Stimulated activated CD8-positive, alpha-beta memory T cell treated with anti-CD3 and anti-CD28 coated beads, Interleukin-2, amount 100 ng/mL, for 48 hours (primary cell): Measurements from ENCODE around the gene LZTS2.

Experiments
- DNase-seq, 2 donors: peaks; one replicate each; pipeline ENCODE4 v3.0.0-alpha.2; 2020; ENCODE audit warnings: low read depth in 2 of 2

Gene LZTS2

DNA sequence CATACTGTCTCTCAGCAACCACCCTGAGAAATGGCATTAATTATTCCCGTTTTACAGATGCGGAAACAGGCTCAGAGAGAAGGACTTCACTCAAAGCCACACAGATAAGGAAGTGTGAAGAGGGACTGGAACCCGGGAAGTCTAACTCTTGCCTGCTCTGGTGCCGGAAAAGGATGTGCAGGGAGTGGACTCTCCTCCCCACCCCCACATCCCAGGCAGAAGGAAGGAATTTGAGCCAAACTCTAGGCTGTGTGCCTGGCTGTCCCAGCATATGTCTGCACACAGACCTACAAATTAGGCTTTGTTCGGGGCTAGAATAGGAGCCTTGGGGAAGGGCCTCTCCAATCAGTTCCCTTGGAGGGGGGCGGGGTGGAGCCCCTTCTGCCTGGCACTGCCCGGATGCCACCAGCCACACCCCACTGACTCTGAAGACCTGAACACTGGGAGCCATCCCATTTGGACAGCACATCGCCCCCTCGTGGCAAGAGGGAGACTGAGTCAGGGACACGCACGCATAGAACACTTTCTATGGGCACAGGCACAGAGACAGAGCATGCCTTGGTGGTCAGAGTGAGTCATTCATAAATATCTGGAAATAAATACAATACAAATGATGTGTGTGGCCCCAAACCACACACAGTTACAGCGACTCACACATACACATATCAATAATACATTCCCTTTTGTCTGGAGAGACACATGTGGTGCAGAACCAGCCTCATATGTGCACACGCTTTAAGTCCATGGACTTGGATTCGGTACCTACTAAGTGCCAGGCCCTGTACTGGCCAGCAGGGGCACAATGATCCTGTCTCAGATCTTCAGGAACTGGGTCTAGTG lies 13.1 kb downstream of the LZTS2 start:
- peak; percentile 70 to 77 for DNase-seq

DNA sequence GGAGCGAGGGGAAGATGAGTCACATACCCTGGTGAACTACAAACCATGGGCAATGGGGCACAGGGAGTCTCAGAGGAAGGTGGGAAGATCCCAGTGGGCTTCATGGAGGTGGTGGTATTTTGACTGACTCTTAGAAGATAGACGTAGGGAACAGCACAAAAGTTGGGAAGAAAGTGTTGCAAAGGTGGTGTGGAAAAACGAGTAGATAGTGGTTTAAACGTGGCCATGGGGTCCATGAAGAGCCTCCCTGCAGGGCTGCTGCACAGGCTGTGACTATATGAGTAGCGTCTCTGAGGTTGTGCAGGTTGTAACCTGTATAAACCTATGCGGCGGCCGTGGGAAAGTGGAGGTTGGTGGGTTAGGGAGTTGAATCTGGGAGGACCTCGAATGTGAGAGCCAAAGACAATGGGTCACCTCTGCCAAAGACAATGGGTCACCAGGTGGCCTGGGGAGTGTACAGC lies 13.8 kb downstream of the LZTS2 start:
- DNase-seq: no peak

DNA sequence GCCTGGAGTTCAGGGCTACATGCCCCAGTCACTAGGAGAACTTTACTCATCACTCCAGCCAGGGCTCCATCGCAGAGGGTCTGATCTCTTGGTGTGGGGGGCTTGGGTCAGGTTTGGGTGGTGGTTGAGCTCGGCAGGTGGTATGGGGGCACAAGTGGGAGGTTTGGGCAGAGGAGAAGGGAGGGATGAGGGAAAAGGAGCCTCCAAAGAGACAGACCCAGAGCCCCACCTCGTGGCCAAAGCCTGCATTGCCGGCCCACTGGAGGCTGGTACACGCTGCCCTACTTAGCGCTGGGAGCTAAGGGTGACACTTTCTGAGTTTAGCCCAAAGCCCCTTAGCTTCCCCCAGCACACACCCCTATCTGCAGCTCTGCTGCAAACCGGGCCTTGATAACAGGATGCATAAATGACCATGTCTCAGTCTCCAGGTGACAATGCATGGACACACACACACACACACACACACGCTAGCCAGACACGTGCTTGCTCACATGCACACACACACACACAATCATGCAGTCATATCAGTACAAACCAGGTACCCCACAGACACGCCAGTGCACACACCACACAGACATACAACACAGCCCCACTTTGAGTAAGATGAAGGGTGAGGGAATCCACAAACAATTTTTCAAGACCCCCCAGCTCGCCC lies 14.7 kb downstream of the LZTS2 start:
- peak; percentile 64 to 83 for DNase-seq

DNA sequence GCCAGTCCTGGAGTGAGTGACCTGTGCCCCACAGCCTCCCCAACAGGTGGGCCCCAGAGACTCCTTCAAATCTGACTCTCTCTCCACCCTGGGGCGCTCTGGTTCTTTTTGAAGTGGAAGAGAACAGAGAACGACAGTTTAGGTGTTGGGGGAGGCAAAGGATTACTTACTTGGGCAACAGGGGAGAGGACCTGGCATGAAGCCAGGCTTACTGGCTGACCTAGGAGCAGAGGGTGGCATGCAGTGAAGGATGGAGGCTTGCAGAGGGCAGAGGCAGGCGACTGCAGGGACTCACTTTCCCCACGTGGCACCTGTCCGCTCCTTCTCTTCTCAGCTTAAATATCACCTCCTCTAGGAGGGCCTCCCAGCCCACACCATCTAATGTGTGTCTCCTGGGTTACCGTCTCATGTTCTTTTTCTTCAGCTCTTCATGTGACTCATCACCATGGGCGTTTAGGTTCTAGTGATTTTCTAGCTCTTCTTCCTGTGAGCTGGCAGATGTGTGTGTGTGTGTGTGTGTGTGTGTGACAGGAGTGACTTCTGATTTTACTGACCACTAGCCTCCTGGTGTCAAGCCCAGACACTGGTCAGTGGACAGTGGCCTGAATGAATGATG lies 15.5 kb downstream of the LZTS2 start:
- DNase-seq: no peak

DNA sequence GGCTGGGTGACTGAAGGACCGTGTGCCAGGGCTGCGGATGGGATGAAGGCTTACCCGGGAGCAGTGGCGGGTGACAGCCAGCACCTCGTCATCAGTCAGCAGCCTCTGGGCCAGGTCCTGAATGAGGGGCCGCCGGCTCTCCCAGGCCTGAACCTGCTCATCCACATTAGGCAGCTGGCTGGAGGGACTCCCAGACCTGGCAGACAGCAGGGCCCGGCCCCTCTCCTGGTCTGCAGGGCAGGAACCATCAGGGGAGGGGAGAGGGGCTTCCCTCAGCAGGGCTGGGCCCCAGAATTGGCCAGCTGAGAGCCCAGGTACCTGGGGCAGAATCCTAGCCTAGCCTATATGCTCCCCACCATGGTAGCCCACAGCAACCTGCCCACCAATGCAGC lies 16.0 kb downstream of the LZTS2 start:
- no peak for DNase-seq

DNA sequence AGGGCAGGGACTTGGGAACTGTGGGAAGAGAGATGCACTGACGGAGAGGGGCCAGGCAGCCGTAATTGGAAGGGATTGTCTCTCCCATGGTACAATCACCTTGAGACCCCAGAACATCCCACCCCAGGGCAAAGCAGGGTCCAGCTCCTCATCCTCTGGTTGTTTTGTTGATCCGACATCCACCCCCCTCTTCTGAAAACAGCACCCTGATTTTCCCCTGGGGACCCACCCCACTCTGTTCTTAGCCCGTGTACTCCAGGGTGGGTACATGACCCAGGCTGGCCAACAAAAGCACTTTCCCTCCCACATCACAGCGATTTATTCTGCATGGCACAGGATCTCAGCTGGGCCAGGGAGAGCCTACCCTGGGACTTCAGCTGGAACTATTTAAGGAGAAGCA lies 17.2 kb downstream of the LZTS2 start:
- no peak for DNase-seq

DNA sequence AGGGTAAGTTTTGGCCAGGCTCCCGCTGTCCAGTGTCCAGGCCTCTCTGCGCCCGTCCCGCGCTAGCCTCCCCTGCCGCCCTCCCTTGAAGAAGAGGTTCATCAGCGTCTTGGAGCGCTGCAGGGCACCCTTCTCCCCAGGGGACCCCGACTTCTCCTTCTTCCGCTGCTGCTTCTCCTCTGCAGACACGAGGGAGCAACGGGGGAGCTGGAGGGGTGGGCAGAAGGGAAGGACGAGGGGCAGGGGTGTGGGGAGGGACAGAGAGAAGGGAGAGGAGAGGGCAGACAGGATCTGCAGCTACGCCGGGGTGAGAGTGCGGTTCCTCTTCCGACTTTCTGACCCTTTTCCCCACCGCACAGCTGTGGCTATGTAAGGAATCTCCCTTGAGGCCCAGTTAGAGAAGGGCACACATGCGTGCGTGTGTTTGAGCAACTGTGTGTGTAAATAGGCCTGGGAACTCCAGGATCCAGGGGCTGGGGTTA lies 18.6 kb downstream of the LZTS2 start:
- DNase-seq: no peak

DNA sequence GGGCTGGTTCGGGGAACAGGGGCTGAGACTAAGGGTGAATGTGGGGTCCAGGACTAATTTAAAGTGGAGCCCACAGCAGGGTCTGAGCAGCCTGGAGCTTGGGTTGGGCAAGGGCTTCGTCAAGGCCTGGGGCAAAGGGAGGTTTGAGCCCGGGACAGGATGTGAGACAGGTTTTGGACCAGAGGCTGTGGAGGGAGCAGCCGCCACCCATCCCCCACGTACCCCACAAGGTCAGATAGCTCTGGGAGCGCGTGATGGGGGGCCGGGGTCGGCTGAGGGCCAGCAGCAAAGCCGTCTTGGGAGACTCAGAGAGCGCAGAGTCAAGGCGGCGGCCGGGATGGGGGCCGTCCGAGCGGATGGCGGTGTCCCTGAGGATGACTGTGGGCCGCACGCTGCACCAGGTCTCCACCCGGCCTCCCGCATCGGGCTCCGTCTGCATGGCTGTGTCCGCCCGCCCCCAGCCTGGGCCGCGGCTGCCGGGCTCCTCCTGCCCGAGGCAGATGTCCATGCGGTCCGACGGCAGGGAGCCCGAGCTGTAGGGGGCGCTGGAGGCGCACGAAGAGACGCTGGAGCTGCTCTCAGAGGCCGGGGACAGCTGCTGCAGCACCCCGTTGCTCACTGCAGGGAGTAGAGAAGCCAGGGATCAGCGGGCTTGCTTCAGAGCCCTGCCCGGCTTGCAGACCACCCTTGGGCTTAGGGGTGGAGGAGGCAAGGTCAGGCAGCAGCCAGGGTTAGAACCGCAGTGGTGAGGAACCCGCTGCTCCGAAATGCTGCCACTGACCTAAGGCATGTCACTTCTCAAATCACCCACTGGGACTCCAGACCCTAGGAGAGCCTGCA lies 19.2 kb downstream of the LZTS2 start:
- peak; percentile 81 to 87 for DNase-seq

DNA sequence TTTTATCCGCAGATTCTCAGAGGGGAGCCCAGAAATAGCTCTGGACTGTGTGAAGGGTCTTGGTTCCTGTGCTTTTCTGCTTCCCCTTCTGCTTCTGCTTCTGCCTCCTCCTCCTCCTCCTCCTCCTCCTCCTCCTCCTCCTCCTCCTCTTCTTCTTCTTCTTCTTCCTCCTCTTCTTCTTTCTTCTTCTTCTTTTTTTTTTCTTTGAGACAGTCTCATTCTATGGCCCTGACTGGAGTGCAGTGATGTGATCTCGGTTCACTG lies 19.8 kb downstream of the LZTS2 start:
- no peak for DNase-seq

DNA sequence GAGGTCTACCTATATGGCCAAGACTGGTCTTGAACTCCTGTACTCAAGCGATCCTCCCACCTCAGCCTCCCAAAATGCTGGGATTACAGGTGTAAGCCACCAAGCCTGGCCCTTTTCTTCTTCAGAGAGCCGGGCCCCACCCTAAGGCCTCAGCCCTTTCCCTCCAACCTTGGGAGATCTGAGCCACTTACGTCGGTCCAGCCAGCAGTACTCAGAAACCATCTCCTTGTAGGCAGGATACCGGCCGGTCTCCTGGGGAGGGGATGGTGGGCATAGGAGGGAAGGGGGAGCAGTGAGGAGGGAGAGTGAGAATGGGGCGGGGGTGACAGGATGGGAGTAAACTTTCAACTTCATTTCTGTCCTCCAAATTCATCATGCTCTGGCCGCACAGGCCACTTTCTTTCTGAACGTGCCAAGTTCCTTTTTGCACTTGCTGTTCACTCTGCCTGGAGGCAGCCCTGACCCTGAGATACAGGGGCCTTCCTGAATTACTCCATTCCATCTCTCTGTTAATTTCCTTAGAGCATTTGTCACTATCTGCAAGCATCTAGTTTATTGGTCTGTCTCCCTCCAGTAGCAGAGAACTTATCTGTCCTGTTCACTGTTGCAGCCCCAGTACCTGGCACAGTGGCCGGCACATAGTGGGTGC lies 20.9 kb downstream of the LZTS2 start:
- DNase-seq: no peak

DNA sequence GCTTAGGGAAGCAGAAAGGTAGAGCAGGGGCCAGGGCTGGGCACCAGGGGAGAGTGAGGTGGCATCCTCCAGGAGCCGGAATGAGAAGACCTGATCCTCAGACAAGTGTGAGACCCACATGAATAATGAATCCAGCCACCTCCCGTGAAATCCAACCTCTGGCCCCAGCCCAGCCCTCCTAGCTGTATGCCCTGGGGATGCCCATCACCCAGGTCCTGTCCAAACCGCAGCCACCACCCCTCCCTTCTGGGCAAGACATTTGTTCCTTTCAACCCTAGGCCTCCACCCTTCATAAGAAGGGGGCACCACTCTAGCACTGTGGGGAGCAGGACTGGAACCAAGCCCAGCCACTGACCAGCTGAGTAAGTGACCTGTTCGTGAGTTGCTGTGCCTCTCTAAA lies 21.6 kb downstream of the LZTS2 start:
- DNase-seq: no peak

DNA sequence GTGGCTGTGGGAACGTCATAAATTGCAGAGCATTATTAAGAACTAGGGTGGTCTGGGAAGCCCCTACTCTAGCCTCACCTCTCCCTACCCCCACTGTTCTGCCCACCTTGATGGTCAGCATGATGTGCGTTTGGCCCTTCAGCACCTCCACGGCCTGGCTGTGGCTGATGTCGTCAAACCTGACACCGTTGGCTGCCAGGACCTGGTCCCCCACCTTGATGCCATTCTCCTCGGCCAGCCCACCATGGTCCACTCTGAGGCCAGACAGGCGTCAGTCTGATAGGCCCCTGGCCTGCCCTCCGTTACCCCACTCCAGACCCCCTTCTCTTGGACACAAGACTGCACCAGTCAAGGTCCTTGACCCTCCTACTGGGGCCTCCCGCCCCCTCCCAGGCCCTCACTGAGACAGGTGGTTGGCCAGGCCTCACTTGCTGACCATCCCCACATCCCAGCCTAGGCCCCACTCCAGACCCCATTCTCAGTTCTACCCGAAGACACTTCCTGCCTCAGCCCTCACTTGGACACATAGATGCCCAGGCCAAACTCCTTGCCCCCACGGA lies 22.2 kb downstream of the LZTS2 start:
- DNase-seq: no peak

DNA sequence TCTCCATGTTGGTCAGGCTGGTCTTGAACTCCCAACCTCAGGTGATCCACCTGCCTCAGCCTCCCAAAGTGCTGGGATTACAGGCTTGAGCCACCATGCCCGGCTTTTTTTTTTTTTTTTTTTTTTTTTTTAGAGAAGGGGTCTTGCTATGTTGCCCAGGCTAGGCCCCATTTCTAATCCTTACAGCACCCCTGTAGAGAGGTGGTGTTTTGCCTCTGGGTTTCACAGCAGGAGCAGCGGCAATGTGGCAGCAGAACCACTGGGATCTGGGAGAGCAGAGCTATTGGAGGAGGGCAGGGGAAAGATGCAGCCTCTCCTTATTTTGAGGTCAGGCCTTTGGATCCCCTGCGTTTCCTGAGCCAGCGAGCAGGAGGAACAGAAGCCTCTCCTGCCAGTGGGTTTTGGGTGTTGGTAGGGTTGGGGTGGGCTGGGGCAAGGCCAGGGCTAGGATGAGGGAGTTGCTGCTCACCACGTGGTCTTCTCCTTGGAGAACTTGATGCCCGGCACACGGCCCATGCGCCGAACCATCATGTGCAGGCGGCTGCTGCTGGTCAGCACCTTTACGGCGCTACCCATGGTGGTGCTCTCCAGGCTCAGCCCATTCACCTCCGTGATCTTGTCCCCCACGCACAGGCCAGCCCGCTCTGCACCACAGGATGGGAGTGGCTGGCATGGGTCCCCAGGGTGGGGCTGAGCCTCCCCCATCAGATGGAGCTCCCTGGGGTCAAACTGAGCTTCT lies 23.5 kb downstream of the LZTS2 start:
- DNase-seq: no peak

DNA sequence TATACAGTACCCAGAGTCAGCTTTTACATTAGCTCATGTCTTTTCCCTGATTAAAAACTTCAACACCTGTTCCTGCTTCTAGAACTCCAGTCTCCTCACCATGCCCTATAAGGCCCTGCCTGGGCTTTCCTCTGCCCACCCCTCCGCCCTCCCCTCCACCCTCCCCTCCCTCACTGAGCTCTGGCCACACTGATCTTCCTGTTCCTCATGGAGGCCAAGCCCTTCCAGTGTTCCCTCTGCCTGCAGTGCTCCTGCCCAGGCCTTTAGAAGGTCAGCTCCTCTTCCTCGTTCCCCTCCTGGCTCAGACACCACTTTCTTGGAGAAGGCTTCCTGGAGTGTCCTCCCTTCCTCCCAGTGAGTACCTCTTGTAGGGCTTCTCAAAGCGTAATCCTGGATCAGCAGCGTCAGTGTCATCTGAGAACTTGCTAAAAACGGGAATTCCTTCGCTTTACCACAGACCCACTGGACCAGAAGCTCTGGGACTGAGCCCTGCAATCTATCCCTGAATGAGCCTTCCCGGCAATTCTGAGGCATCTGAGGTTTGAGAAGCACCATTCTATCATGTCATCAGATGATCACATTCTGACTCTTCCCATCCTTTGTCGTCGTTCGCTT lies 27.6 kb downstream of the LZTS2 start:
- DNase-seq: no peak

DNA sequence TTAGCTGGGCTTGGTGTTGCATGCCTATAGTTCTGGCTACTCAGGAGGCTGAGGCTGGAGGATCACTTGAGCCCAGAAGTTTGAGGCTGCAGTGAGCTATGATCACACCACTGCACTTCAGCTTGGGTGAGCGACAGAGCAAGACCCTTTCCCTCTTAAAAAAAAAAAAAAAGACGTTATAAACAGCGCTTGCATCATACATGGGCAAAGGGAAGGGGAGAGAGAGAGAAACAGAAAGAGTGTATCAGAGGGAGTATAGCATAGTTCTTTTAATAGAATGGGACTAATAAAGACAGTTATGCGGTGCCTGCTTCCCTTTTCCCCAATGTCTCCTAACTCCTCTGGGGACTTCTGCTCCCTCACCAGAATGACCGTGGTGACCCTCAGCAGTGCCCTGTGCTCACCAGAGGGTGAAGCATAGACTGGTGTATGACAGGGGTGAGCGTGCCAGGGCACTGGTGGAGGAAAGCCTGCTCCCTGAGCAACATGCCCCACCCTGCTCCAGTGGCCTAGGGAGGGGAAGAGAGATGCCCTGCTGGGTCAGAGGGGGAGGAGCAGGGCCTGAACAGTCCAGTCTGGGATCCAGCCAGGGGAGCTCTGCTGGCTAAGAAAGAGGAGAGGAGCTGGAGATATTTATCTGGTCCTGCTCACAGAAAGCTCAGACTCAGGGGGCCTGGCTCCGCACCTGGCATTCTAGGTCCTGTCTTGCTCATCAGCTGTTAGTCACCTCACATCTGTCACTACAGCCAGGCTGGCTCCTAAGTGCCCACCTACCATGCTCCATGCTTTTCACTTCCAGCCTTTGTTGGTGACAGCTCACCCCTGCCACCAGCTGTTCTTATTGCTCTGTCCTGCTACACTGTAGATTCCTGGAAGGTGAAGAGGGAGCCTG lies 29.1 kb downstream of the LZTS2 start:
- no peak for DNase-seq

DNA sequence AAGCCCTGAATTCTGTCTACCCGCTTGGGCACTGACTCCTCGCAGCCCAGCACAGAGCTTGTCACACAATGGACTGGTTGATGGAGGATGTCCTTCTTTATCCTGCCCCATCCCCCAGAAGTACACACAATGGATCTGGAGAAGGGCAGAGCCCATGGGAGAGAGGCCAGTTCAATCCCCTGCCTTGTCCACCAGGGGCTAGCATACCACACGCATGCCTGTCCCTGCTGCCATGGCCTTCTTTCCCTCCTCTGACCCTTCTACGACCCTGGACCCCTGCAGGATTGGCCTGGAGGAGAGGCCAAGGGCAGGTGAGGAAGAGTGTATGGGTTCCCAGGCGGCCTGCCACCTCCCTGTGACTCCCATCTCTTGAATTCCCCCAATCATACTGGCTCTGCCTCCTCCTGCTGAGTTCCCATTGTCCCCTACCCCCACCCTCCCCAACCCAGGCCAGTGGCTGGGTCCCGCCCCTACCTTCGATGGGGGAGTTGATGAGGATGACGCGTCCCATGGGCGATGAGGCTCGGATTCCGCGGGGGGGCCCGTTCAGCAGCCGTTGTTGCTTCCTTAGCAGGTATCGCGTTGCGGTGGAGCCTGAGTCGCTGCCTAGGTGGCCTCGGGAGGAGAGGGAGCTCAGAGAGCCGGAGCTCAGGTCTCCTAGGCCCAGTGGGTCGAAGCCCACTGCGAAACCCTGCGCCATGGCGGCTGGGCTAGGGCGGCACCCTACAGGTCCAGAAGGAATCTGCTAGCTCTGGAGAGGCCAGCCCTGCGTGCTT lies 30.1 kb downstream of the LZTS2 start:
- no peak for DNase-seq

DNA sequence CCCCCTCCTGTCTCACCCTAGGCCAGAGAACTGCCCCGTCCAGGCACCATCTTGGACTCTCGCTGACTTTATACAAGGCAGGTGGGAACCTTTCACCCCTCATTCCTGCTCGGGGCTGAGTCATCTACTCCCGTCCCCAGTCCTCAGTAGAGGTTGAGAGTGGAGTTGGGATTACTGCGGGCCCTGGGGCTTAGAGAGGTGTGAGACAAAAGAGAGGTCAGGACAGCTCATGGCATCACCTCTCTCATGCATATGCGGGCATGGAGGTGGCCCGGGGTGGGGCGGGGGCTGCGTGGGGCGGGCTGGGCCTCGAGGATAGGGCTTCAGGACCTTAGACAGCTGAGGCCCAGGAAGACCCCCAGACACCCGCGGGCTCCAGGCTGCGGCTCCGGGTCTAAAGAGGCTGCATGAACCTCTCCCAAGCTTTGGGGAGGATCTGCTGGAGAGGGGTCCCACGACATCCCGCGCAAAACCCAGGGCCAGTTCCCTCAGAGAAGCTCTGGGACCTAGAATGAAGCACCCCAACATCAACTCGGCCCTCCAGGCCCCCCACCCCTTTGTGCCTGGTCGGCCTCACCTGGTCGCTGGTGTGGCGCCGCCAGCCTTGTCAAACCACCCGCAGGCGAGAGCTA lies 31.0 kb downstream of the LZTS2 start:
- DNase-seq: no peak
